ENCODE measurements around the gene TMEM259. TPM values are rescaled to one million over a fixed set of nuclear protein-coding genes. Genes with fewer than 3 reads are reported as not detected.

Gene TMEM259
- total RNA-seq, 1 donor from 2014 or later: 257 TPM

- DNase-seq (no peak), ATAC-seq (ENCODE audit: low read depth) (no peak)
- TF ChIP-seq, protein P1, sequence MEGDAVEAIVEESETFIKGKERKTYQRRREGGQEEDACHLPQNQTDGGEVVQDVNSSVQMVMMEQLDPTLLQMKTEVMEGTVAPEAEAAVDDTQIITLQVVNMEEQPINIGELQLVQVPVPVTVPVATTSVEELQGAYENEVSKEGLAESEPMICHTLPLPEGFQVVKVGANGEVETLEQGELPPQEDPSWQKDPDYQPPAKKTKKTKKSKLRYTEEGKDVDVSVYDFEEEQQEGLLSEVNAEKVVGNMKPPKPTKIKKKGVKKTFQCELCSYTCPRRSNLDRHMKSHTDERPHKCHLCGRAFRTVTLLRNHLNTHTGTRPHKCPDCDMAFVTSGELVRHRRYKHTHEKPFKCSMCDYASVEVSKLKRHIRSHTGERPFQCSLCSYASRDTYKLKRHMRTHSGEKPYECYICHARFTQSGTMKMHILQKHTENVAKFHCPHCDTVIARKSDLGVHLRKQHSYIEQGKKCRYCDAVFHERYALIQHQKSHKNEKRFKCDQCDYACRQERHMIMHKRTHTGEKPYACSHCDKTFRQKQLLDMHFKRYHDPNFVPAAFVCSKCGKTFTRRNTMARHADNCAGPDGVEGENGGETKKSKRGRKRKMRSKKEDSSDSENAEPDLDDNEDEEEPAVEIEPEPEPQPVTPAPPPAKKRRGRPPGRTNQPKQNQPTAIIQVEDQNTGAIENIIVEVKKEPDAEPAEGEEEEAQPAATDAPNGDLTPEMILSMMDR (IDR thresholded peaks at IDR 0.05): no peak
- H3K4me1 Mint-ChIP-seq: peaks cover 60% of the 10 kb centered on the region
- H3K9me3 Mint-ChIP-seq: no peaks in the 10 kb centered on the region
- no peaks in the 10 kb centered on the region for H3K27me3 Mint-ChIP-seq
- intact Hi-C loops (cut with micrococcal nuclease): no loop called here
- peaks cover 17% of the 10 kb centered on the region for H3K36me3 Mint-ChIP-seq (ENCODE audit: low read depth)
- peak overlapping the region; percentile 35 for H3K27ac Mint-ChIP-seq
- ChIA-PET CTCF (interaction anchor here (1.2 kb wide), 1 partner anchor 225 kb away, joined by 3 read pairs; no protein-coding TSS in a partner anchor), POLR2A (interaction anchor here (0.5 to 13.8 kb wide), 15 partner anchors 8 to 1807 kb away, joined by 3 to 365 read pairs (median 4); partner anchors contain the start of genes ABCA7, ARHGAP45, CIRBP and WDR18)
- H3K4me3 Mint-ChIP-seq: peak overlapping the region; percentile 87
These were observed 1.8 kb downstream of the TMEM259 start for GRCh38 chr19:1018932-1019615.

- Mint-ChIP-seq H3K36me3 (ENCODE audit: low read depth) (peaks cover 24% of the 10 kb centered on the region), H3K4me3 (peak overlapping the region; percentile 87), H3K4me1 (peaks cover 59% of the 10 kb centered on the region), H3K27me3 (no peaks in the 10 kb centered on the region), H3K27ac (peak overlapping the region; percentile 35), H3K9me3 (no peaks in the 10 kb centered on the region)
- no peak for ATAC-seq (ENCODE audit: low read depth)
- ChIA-PET CTCF (no interaction called here), POLR2A (interaction anchor here (0.7 to 1.8 kb wide), 5 partner anchors 9 to 99 kb away, joined by 3 to 9 read pairs (median 4); partner anchors contain the start of genes ABCA7 and WDR18)
- intact Hi-C loops (cut with micrococcal nuclease): no loop called here
- no peak for DNase-seq
- TF ChIP-seq, protein P1 (IDR thresholded peaks at IDR 0.05): no peak
These were observed 2.5 kb downstream of the TMEM259 start for GRCh38 chr19:1018393-1018792.

- TF ChIP-seq, protein P1 (IDR thresholded peaks at IDR 0.05): no peak
- POLR2A ChIA-PET: interaction anchor here (0.6 to 1.8 kb wide), 3 partner anchors 8 to 204 kb away, joined by 3 to 7 read pairs (median 4); partner anchors contain the start of genes ABCA7 and CNN2
- Mint-ChIP-seq H3K4me3 (peak overlapping the region; percentile 71), H3K27me3 (no peaks in the 10 kb centered on the region), H3K36me3 (ENCODE audit: low read depth) (peaks cover 24% of the 10 kb centered on the region), H3K4me1 (peaks cover 59% of the 10 kb centered on the region), H3K9me3 (no peaks in the 10 kb centered on the region), H3K27ac (no peak overlapping the region)
- CTCF ChIA-PET: no interaction called here
- ATAC-seq (ENCODE audit: low read depth) (no peak), DNase-seq (no peak)
- intact Hi-C loops (cut with micrococcal nuclease): no loop called here
These were observed 3.0 kb downstream of the TMEM259 start for GRCh38 chr19:1017906-1018305.

- intact Hi-C loops (cut with micrococcal nuclease): no loop called here
- peak overlapping the region; percentile 71 for H3K4me3 Mint-ChIP-seq
- H3K27me3 Mint-ChIP-seq: no peaks in the 10 kb centered on the region
- ChIA-PET POLR2A (interaction anchor here (0.5 to 1.8 kb wide), 7 partner anchors 9 to 204 kb away, joined by 3 to 7 read pairs (median 3); partner anchors contain the start of genes ABCA7 and CNN2), CTCF (no interaction called here)
- H3K36me3 Mint-ChIP-seq (ENCODE audit: low read depth): peaks cover 24% of the 10 kb centered on the region
- peaks cover 59% of the 10 kb centered on the region for H3K4me1 Mint-ChIP-seq
- TF ChIP-seq, protein P1 (IDR thresholded peaks at IDR 0.05): no peak
- H3K9me3 Mint-ChIP-seq: no peaks in the 10 kb centered on the region
- peak overlapping the region; percentile 59 for H3K27ac Mint-ChIP-seq
- DNase-seq: no peak
- no peak for ATAC-seq (ENCODE audit: low read depth)
These were observed 3.6 kb downstream of the TMEM259 start for GRCh38 chr19:1017115-1017905.
